IMR-90 (cell line): ENCODE measurements around the gene RNF125.

ENCODE experiments used
- BHLHE40 ChIP-seq: fragments of 150-350 bp; IDR thresholded peaks from 2 replicates; pipeline ENCODE4 v1.6.1; 2016; ENCODE audit warnings: mild to moderate bottlenecking, low read depth, low read length
- MAFK ChIP-seq: IDR thresholded peaks from 2 replicates; pipeline ENCODE4 v1.6.1; 2012; ENCODE audit warnings: low read depth, low read length, improper control_type of control experiment
- MXI1 ChIP-seq: IDR thresholded peaks from 2 replicates; pipeline ENCODE4 v1.6.1; 2012; ENCODE audit warnings: low read depth, mild to moderate bottlenecking, low read length, moderate library complexity, borderline replicate concordance
- NFE2L2 ChIP-seq: fragments of 150-350 bp; IDR thresholded peaks from 2 replicates; pipeline ENCODE4 v1.6.1; 2016; ENCODE audit warnings: low read depth, mild to moderate bottlenecking, low read length
- POLR2A ChIP-seq: IDR thresholded peaks from 2 replicates; pipeline ENCODE4 v1.6.1; 2012; ENCODE audit warnings: mild to moderate bottlenecking, low read depth, low read length
- RCOR1 ChIP-seq: IDR thresholded peaks from 2 replicates; pipeline ENCODE4 v1.6.1; 2012; ENCODE audit warnings: mild to moderate bottlenecking, low read length, improper control_type of control experiment; ENCODE audit not compliant: insufficient replicate concordance
- SMC3 ChIP-seq: fragments of 150-350 bp; IDR thresholded peaks from 2 replicates; pipeline ENCODE4 v1.6.1; 2016; ENCODE audit warnings: low read depth, mild to moderate bottlenecking, antibody characterized with exemption, low read length, moderate library complexity
- TF ChIP-seq, protein P1 (sequence below): conservative IDR thresholded peaks from 2 replicates; pipeline ENCODE4 v1.5.1; 2012; ENCODE audit warnings: mild to moderate bottlenecking, low read depth, low read length, improper control_type of control experiment

- TF ChIP-seq POLR2A (0 out of 2 replicates have a peak, but pooled peaks have one; percentile 7), RCOR1 (no peak), BHLHE40 (no peak), NFE2L2 (no peak), MXI1 (no peak), SMC3 (no peak), MAFK (no peak)
- TF ChIP-seq, protein P1, sequence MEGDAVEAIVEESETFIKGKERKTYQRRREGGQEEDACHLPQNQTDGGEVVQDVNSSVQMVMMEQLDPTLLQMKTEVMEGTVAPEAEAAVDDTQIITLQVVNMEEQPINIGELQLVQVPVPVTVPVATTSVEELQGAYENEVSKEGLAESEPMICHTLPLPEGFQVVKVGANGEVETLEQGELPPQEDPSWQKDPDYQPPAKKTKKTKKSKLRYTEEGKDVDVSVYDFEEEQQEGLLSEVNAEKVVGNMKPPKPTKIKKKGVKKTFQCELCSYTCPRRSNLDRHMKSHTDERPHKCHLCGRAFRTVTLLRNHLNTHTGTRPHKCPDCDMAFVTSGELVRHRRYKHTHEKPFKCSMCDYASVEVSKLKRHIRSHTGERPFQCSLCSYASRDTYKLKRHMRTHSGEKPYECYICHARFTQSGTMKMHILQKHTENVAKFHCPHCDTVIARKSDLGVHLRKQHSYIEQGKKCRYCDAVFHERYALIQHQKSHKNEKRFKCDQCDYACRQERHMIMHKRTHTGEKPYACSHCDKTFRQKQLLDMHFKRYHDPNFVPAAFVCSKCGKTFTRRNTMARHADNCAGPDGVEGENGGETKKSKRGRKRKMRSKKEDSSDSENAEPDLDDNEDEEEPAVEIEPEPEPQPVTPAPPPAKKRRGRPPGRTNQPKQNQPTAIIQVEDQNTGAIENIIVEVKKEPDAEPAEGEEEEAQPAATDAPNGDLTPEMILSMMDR, result no peak
These were observed 74.5 kb downstream of the RNF125 start for GRCh38 chr18:32093102-32093511.
